ENCODE data around the gene CABYR.

GRCh38 chr18:24204904-24205303, 66.0 kb downstream of the CABYR start:
- TF ChIP-seq, protein P1, sequence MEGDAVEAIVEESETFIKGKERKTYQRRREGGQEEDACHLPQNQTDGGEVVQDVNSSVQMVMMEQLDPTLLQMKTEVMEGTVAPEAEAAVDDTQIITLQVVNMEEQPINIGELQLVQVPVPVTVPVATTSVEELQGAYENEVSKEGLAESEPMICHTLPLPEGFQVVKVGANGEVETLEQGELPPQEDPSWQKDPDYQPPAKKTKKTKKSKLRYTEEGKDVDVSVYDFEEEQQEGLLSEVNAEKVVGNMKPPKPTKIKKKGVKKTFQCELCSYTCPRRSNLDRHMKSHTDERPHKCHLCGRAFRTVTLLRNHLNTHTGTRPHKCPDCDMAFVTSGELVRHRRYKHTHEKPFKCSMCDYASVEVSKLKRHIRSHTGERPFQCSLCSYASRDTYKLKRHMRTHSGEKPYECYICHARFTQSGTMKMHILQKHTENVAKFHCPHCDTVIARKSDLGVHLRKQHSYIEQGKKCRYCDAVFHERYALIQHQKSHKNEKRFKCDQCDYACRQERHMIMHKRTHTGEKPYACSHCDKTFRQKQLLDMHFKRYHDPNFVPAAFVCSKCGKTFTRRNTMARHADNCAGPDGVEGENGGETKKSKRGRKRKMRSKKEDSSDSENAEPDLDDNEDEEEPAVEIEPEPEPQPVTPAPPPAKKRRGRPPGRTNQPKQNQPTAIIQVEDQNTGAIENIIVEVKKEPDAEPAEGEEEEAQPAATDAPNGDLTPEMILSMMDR (IDR thresholded peaks at IDR 0.05; ENCODE audit: insufficient read depth, low read depth, low read length), result no peak
- TF ChIP-seq EZH2 (IDR thresholded peaks at IDR 0.05; ENCODE audit: insufficient read depth, low read length), result no peak

Data from astrocyte (in vitro differentiated cells and primary cell).